ENCODE data around the gene MX2. TPM values are rescaled to one million over a fixed set of nuclear protein-coding genes. Genes with fewer than 3 reads are reported as not detected.

The MX2 gene
- total RNA-seq, 2 donors from 2014 or later = 22.4 to 22.9 TPM

DNA sequence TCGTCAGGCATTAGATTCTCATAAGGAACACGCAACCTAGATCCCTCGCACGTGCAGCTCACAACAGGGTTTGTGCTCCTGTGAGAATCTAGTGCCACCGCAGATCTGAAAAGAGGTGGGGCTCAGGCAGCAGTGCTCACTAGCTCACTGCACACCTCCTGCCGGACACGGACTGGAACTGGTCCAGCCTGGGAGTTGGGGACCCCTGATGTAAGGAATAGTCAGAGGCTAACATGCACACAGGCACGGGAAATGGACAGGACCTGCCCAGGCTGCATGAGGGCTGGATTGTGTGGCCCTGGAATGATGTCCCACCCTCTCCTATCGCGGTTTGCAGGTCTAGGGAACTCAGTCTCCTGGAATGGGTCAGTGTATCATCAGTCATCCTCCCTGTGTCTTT, 41.0 kb downstream of the MX2 start:
- Histone ChIP-seq H3K27ac (no peak overlapping the region), H3K4me1 (ENCODE audit: control insufficient read depth in 1 of 2, low read depth in 2 of 2) (no peaks in the 10 kb centered on the region), H3K27me3 (replicated peaks; ENCODE audit: insufficient read depth) (no peaks in the 10 kb centered on the region), H3K4me3 (no peak overlapping the region), H3K36me3 (peaks cover 6% of the 10 kb centered on the region), H3K9me3 (no peaks in the 10 kb centered on the region)
- DNase-seq (ENCODE audit: low spot score) (no peak), ATAC-seq (ENCODE audit: insufficient number of reproducible peaks, low FRiP score, low read depth) (no peak)
- TF ChIP-seq, protein P1, sequence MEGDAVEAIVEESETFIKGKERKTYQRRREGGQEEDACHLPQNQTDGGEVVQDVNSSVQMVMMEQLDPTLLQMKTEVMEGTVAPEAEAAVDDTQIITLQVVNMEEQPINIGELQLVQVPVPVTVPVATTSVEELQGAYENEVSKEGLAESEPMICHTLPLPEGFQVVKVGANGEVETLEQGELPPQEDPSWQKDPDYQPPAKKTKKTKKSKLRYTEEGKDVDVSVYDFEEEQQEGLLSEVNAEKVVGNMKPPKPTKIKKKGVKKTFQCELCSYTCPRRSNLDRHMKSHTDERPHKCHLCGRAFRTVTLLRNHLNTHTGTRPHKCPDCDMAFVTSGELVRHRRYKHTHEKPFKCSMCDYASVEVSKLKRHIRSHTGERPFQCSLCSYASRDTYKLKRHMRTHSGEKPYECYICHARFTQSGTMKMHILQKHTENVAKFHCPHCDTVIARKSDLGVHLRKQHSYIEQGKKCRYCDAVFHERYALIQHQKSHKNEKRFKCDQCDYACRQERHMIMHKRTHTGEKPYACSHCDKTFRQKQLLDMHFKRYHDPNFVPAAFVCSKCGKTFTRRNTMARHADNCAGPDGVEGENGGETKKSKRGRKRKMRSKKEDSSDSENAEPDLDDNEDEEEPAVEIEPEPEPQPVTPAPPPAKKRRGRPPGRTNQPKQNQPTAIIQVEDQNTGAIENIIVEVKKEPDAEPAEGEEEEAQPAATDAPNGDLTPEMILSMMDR (IDR thresholded peaks at IDR 0.05) = no peak

DNA sequence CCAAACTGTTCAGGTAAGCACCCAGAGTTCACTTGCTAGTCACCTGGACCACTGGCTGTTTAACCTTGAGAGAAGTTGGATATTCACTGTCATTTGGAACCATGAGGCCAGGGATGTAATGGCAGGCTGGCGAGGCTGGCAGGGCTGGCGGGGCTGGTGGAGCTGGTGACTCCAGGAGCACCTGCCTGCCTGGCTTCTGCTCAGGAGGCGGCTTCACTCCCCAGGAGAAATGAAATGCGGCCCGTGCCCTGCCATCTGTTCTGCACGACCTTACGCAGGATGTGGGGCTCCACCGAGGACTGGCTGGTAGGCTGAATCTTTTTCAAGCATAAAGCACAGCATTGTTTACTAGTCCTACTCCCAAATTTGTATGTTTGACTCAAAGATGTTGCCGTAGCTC, 41.5 kb downstream of the MX2 start:
- ATAC-seq (ENCODE audit: insufficient number of reproducible peaks, low FRiP score, low read depth) (no peak), DNase-seq (ENCODE audit: low spot score) (no peak)

DNA sequence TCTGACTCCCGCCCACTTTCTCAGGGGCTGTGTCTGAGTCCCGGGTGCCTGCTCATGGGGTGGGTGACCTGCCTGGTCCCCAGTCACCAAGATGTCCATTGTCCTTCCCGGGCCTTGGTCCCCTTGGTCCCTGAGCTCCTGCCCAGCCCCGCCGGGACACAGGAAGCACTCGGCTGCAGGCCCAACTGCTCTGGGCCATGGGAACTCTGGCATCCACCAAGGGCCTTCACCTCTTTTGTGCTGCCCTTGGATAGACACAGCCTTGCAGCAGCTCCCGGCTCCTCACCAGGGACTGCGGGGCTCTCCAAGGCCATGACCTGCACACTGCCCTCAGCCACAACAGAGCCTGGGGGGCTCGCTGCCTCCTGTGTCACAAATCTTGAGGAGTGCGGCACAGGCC, 42.1 kb downstream of the MX2 start:
- no peak overlapping the region for H3K4me3 ChIP-seq

More for the DNA sequence above, 41.5 kb downstream of the MX2 start:
- Histone ChIP-seq H3K4me3 (no peak overlapping the region), H3K36me3 (peaks cover 6% of the 10 kb centered on the region), H3K27ac (no peak overlapping the region), H3K4me1 (ENCODE audit: control insufficient read depth in 1 of 2, low read depth in 2 of 2) (no peaks in the 10 kb centered on the region), H3K9me3 (no peaks in the 10 kb centered on the region), H3K27me3 (replicated peaks; ENCODE audit: insufficient read depth) (no peaks in the 10 kb centered on the region)
- TF ChIP-seq, protein P1 (IDR thresholded peaks at IDR 0.05) = no peak

DNA sequence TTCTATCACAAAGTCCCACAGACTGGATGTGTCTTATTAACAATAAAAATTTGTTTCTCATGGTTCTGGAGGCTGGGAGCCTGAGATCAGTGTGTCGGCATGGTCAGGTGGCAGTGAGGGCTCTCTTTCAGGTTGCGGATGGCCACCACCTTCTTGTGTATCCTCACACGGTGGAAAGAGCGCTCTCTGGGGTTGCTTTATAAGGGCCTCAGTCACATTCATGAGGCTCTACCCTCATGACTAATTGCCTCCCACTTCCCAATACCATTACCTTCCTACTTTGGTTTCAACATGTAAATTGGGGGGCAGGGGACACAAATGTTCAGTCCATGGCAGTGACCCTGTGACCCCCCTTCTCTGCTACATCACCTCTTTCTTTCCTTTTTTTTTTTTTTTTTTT, 43.5 kb downstream of the MX2 start:
- H3K36me3 ChIP-seq = no peaks in the 10 kb centered on the region
- H3K4me3 ChIP-seq = no peak overlapping the region
- ATAC-seq (ENCODE audit: insufficient number of reproducible peaks, low FRiP score, low read depth) = no peak
- H3K27me3 ChIP-seq (replicated peaks; ENCODE audit: insufficient read depth) = no peaks in the 10 kb centered on the region
- no peak for DNase-seq (ENCODE audit: low spot score)
- no peaks in the 10 kb centered on the region for H3K9me3 ChIP-seq
- H3K4me1 ChIP-seq (ENCODE audit: control insufficient read depth in 1 of 2, low read depth in 2 of 2) = no peaks in the 10 kb centered on the region
- no peak overlapping the region for H3K27ac ChIP-seq
- TF ChIP-seq, protein P1 (IDR thresholded peaks at IDR 0.05) = no peak

More for the DNA sequence above, 42.1 kb downstream of the MX2 start:
- ATAC-seq (ENCODE audit: insufficient number of reproducible peaks, low FRiP score, low read depth) (no peak), DNase-seq (ENCODE audit: low spot score) (no peak)
- H3K27ac ChIP-seq = no peak overlapping the region
- H3K36me3 ChIP-seq = peaks cover 3% of the 10 kb centered on the region
- H3K27me3 ChIP-seq (replicated peaks; ENCODE audit: insufficient read depth) = no peaks in the 10 kb centered on the region
- H3K4me1 ChIP-seq (ENCODE audit: control insufficient read depth in 1 of 2, low read depth in 2 of 2) = no peaks in the 10 kb centered on the region
- no peaks in the 10 kb centered on the region for H3K9me3 ChIP-seq
- TF ChIP-seq, protein P1 (IDR thresholded peaks at IDR 0.05) = no peak

- Histone ChIP-seq H3K27ac (no peak overlapping the region), H3K27me3 (replicated peaks; ENCODE audit: insufficient read depth) (no peaks in the 10 kb centered on the region), H3K4me3 (no peak overlapping the region), H3K9me3 (no peaks in the 10 kb centered on the region), H3K36me3 (no peaks in the 10 kb centered on the region), H3K4me1 (ENCODE audit: control insufficient read depth in 1 of 2, low read depth in 2 of 2) (no peaks in the 10 kb centered on the region)
- TF ChIP-seq, protein P1 (IDR thresholded peaks at IDR 0.05) = no peak
- ATAC-seq (ENCODE audit: insufficient number of reproducible peaks, low FRiP score, low read depth) (no peak), DNase-seq (ENCODE audit: low spot score) (no peak)
These were observed 44.5 kb downstream of the MX2 start for GRCh38 chr21:41406340-41406739.
